Measurements from ENCODE around the gene TAPT1. TPM values are rescaled to one million over a fixed set of nuclear protein-coding genes. Genes with fewer than 3 reads are reported as not detected.

TAPT1 gene
- total RNA-seq, 1 experiment from 2014 or later, result 23.7 TPM

- Histone ChIP-seq H3K36me3 (ENCODE audit: control insufficient read depth, insufficient read depth, low read length) (no peaks in the 10 kb centered on the region), H3K27me3 (replicated peaks; ENCODE audit: control insufficient read depth, insufficient read depth, low read length) (no peaks in the 10 kb centered on the region), H3K4me1 (no peaks in the 10 kb centered on the region), H3K9me3 (no peaks in the 10 kb centered on the region), H3K4me3 (ENCODE audit: low read depth, low read length) (no peak overlapping the region)
- intact Hi-C loops (cut with micrococcal nuclease; ENCODE audit: unreplicated experiment), result no loop called here
- no peaks in the 10 kb centered on the region for H3K36me3 Mint-ChIP-seq (ENCODE audit: insufficient read depth, unreplicated experiment)
- TF ChIP-seq CTCF (IDR thresholded peaks at IDR 0.05; ENCODE audit: insufficient read depth in 1 of 2, low read depth in 1 of 2, low read length in 1 of 2, severe bottlenecking in 1 of 2, unreplicated experiment in 1 of 2), result no peak
- no peaks in the 10 kb centered on the region for H3K4me1 Mint-ChIP-seq (ENCODE audit: low read depth, unreplicated experiment)
- H3K4me3 Mint-ChIP-seq (ENCODE audit: unreplicated experiment), result no peak overlapping the region
- no peak for DNase-seq
- no peaks in the 10 kb centered on the region for H3K27me3 Mint-ChIP-seq (ENCODE audit: insufficient read depth, unreplicated experiment)
- ChIA-PET CTCF (no interaction called here), POLR2A (no interaction called here)
- H3K27ac Mint-ChIP-seq (ENCODE audit: unreplicated experiment), result no peak overlapping the region
- BruUV-seq (replicated peaks), result no TSS peak
- no peaks in the 10 kb centered on the region for H3K9me3 Mint-ChIP-seq (ENCODE audit: unreplicated experiment)
Measured at GRCh38 chr4:16176621-16177020, 49.6 kb downstream of the TAPT1 start.

GRCh38 chr4:16171831-16172230, 54.4 kb downstream of the TAPT1 start:
- Histone ChIP-seq H3K36me3 (ENCODE audit: control insufficient read depth, insufficient read depth, low read length) (no peaks in the 10 kb centered on the region), H3K4me3 (ENCODE audit: low read depth, low read length) (no peak overlapping the region), H3K4me1 (no peaks in the 10 kb centered on the region), H3K9me3 (no peaks in the 10 kb centered on the region), H3K27me3 (replicated peaks; ENCODE audit: control insufficient read depth, insufficient read depth, low read length) (no peaks in the 10 kb centered on the region)
- intact Hi-C loops (cut with micrococcal nuclease; ENCODE audit: unreplicated experiment), result no loop called here
- TF ChIP-seq CTCF (IDR thresholded peaks at IDR 0.05; ENCODE audit: insufficient read depth in 1 of 2, low read depth in 1 of 2, low read length in 1 of 2, severe bottlenecking in 1 of 2, unreplicated experiment in 1 of 2), result no peak
- no peaks in the 10 kb centered on the region for H3K9me3 Mint-ChIP-seq (ENCODE audit: unreplicated experiment)
- H3K4me3 Mint-ChIP-seq (ENCODE audit: unreplicated experiment), result no peak overlapping the region
- no peak for DNase-seq
- H3K27me3 Mint-ChIP-seq (ENCODE audit: insufficient read depth, unreplicated experiment), result no peaks in the 10 kb centered on the region
- H3K27ac Mint-ChIP-seq (ENCODE audit: unreplicated experiment), result no peak overlapping the region
- ChIA-PET POLR2A (no interaction called here), CTCF (no interaction called here)
- H3K4me1 Mint-ChIP-seq (ENCODE audit: low read depth, unreplicated experiment), result no peaks in the 10 kb centered on the region
- no TSS peak for BruUV-seq (replicated peaks)
- H3K36me3 Mint-ChIP-seq (ENCODE audit: insufficient read depth, unreplicated experiment), result peaks cover 5% of the 10 kb centered on the region

- Histone ChIP-seq H3K36me3 (ENCODE audit: control insufficient read depth, insufficient read depth, low read length) (no peaks in the 10 kb centered on the region; the same call in 1 of the 2 replicates), H3K4me1 (no peaks in the 10 kb centered on the region), H3K4me3 (ENCODE audit: low read depth, low read length) (no peak overlapping the region), H3K27me3 (replicated peaks; ENCODE audit: control insufficient read depth, insufficient read depth, low read length) (no peaks in the 10 kb centered on the region), H3K9me3 (no peaks in the 10 kb centered on the region)
- H3K4me3 Mint-ChIP-seq (ENCODE audit: unreplicated experiment), result no peak overlapping the region
- no peak overlapping the region for H3K27ac Mint-ChIP-seq (ENCODE audit: unreplicated experiment)
- intact Hi-C loops (cut with micrococcal nuclease; ENCODE audit: unreplicated experiment), result no loop called here
- no peaks in the 10 kb centered on the region for H3K9me3 Mint-ChIP-seq (ENCODE audit: unreplicated experiment)
- H3K36me3 Mint-ChIP-seq (ENCODE audit: insufficient read depth, unreplicated experiment), result peaks cover 27% of the 10 kb centered on the region
- POLR2A ChIA-PET, result no interaction called here
- CTCF ChIA-PET, result no interaction called here
- TF ChIP-seq CTCF (IDR thresholded peaks at IDR 0.05; ENCODE audit: insufficient read depth in 1 of 2, low read depth in 1 of 2, low read length in 1 of 2, severe bottlenecking in 1 of 2, unreplicated experiment in 1 of 2), result no peak
- no peak for DNase-seq
- BruUV-seq (replicated peaks), result no TSS peak
- no peaks in the 10 kb centered on the region for H3K4me1 Mint-ChIP-seq (ENCODE audit: low read depth, unreplicated experiment)
- H3K27me3 Mint-ChIP-seq (ENCODE audit: insufficient read depth, unreplicated experiment), result no peaks in the 10 kb centered on the region
Measured at GRCh38 chr4:16169490-16169889, 56.8 kb downstream of the TAPT1 start.
